ENCODE measurements around the gene DNHD1. TPM values are rescaled to one million over a fixed set of nuclear protein-coding genes. Genes with fewer than 3 reads are reported as not detected.

Gene DNHD1
- total RNA-seq, 1 donor from 2014 or later, result 12.0 TPM

DNA sequence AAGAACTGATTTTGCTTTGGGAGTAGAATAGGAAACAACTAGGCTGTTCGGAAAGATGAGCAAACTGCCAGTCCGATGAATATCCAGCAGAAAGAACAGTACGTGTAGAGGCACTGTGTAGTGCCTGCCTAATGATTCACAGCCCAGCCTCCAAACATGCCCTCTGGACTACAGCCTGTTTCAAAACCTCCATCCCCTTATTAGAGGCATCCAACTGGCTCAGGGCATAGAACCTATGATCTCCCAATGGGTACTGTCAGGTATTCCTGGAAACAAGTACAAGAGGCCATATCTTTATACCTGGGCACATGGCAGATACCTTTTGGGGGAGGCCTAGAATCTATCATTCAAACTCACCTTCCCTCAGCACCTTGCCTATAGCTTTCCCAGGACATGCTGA lies 101.5 kb downstream of the DNHD1 start:
- no peak overlapping the region for H3K4me3 ChIP-seq
- DNase-seq (no peak), ATAC-seq (no peak)
- H3K27ac ChIP-seq, result no peak overlapping the region
- H3K36me3 ChIP-seq, result peaks cover 71% of the 10 kb centered on the region
- TF ChIP-seq, protein P1, sequence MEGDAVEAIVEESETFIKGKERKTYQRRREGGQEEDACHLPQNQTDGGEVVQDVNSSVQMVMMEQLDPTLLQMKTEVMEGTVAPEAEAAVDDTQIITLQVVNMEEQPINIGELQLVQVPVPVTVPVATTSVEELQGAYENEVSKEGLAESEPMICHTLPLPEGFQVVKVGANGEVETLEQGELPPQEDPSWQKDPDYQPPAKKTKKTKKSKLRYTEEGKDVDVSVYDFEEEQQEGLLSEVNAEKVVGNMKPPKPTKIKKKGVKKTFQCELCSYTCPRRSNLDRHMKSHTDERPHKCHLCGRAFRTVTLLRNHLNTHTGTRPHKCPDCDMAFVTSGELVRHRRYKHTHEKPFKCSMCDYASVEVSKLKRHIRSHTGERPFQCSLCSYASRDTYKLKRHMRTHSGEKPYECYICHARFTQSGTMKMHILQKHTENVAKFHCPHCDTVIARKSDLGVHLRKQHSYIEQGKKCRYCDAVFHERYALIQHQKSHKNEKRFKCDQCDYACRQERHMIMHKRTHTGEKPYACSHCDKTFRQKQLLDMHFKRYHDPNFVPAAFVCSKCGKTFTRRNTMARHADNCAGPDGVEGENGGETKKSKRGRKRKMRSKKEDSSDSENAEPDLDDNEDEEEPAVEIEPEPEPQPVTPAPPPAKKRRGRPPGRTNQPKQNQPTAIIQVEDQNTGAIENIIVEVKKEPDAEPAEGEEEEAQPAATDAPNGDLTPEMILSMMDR (IDR thresholded peaks at IDR 0.05), result no peak
- no peaks in the 10 kb centered on the region for H3K27me3 ChIP-seq (ENCODE audit: low read depth)
- no peaks in the 10 kb centered on the region for H3K9me3 ChIP-seq
- intact Hi-C loops (cut with DNase I), result no loop called here
- peaks cover 19% of the 10 kb centered on the region for H3K4me1 ChIP-seq

GRCh38 chr11:6599449-6599848 lies 102.4 kb downstream of the DNHD1 start:
- Histone ChIP-seq H3K27me3 (ENCODE audit: low read depth) (no peaks in the 10 kb centered on the region), H3K27ac (no peak overlapping the region), H3K9me3 (no peaks in the 10 kb centered on the region), H3K36me3 (peaks cover 67% of the 10 kb centered on the region), H3K4me1 (peaks cover 19% of the 10 kb centered on the region), H3K4me3 (no peak overlapping the region)
- intact Hi-C loops (cut with DNase I), result no loop called here
- TF ChIP-seq, protein P1 (IDR thresholded peaks at IDR 0.05), result no peak
- no peak for ATAC-seq
- DNase-seq, result no peak

- no peaks in the 10 kb centered on the region for H3K9me3 ChIP-seq
- no peaks in the 10 kb centered on the region for H3K27me3 ChIP-seq (ENCODE audit: low read depth)
- H3K4me1 ChIP-seq, result peaks cover 24% of the 10 kb centered on the region
- no peak overlapping the region for H3K27ac ChIP-seq
- TF ChIP-seq, protein P1 (IDR thresholded peaks at IDR 0.05), result no peak
- ATAC-seq (no peak), DNase-seq (no peak)
- H3K36me3 ChIP-seq, result peaks cover 65% of the 10 kb centered on the region
- no peak overlapping the region for H3K4me3 ChIP-seq
- intact Hi-C loops (cut with DNase I), result no loop called here
These were observed 102.9 kb downstream of the DNHD1 start for GRCh38 chr11:6599881-6600390.

GRCh38 chr11:6601041-6601461 lies 104.0 kb downstream of the DNHD1 start:
- TF ChIP-seq, protein P1 (IDR thresholded peaks at IDR 0.05), result no peak
- H3K27ac ChIP-seq, result no peak overlapping the region
- intact Hi-C loops (cut with DNase I), result no loop called here
- no peak for ATAC-seq
- H3K4me1 ChIP-seq, result peaks cover 35% of the 10 kb centered on the region
- H3K36me3 ChIP-seq, result peaks cover 60% of the 10 kb centered on the region
- no peaks in the 10 kb centered on the region for H3K9me3 ChIP-seq
- H3K4me3 ChIP-seq, result no peak overlapping the region
- H3K27me3 ChIP-seq (ENCODE audit: low read depth), result no peaks in the 10 kb centered on the region
- no peak for DNase-seq

GRCh38 chr11:6602096-6602940 lies 105.2 kb downstream of the DNHD1 start:
- Histone ChIP-seq H3K36me3 (peaks cover 48% of the 10 kb centered on the region), H3K9me3 (no peaks in the 10 kb centered on the region), H3K27me3 (ENCODE audit: low read depth) (no peaks in the 10 kb centered on the region), H3K4me3 (peak overlapping the region; percentile 86), H3K27ac (peak overlapping the region; percentile 93), H3K4me1 (peaks cover 48% of the 10 kb centered on the region)
- DNase-seq (no peak), ATAC-seq (no peak)
- intact Hi-C loops (cut with DNase I), result no loop called here
- TF ChIP-seq, protein P1 (IDR thresholded peaks at IDR 0.05), result no peak
